ENCODE data around the gene SYN1. TPM values are rescaled to one million over a fixed set of nuclear protein-coding genes. Genes with fewer than 3 reads are reported as not detected.

The SYN1 gene
- total RNA-seq, 1 experiment from 2014 or later: 11.7 TPM

DNA sequence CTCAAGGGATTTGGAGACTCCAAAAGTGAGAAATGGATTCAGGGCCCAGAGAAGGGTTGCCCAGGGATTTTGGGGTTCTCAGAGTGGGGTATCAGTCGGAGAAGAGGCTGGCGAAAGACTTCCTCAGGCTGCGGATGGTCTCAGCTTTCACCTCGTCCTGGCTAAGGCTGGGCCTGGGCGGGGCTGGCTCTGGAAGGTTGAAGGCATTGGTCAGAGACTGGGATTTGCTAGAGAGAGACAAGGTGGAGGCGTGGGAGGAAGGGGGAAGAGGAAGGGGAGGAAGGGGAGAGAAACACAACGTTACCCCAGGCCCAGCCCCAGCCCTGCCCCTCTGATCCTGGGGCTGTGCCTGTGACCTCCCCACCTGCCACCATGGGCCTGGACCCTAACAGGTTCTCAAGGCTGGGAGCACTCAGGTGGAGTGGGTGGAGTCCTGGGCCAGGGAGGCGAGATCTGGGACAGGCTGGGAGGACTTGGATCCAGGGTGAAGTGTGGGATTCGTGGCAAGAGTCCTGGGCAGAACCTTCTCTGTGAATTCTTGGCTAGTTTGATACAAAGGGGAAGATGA lies 46.8 kb downstream of the SYN1 start:
- Histone ChIP-seq H2BK12ac (ENCODE audit: insufficient read length, low read depth, low read length) (peak overlapping the region; percentile 46), H2AFZ (ENCODE audit: low read length) (no peak overlapping the region), H3K9ac (ENCODE audit: extremely low read depth, insufficient read length, low read length) (no peak overlapping the region), H3K23me2 (ENCODE audit: insufficient read length, low read depth, low read length, poor library complexity, severe bottlenecking) (no peaks in the 10 kb centered on the region), H3K9me3 (ENCODE audit: control insufficient read depth, low read depth, low read length) (peaks cover 43% of the 10 kb centered on the region), H3K79me1 (ENCODE audit: insufficient read depth, low read depth, low read length, poor library complexity, severe bottlenecking) (no peaks in the 10 kb centered on the region), H3K27ac (ENCODE audit: insufficient read length, low read depth, low read length) (no peak overlapping the region), H2BK20ac (ENCODE audit: low read depth, low read length, poor library complexity, severe bottlenecking) (no peak overlapping the region), H3K4me1 (ENCODE audit: insufficient read depth, low read length) (peaks cover 3% of the 10 kb centered on the region; the same call in 1 of the 2 replicates), H2BK5ac (ENCODE audit: insufficient read length, low read length) (no peak overlapping the region), H3K27me3 (ENCODE audit: insufficient read depth, low read length) (no peaks in the 10 kb centered on the region), H3K4me2 (ENCODE audit: insufficient read depth, insufficient read length, low read length) (peak overlapping the region; percentile 4), H3K4ac (ENCODE audit: low read depth, low read length) (no peak overlapping the region), H4K91ac (ENCODE audit: insufficient read length, low read depth, low read length) (peak overlapping the region; percentile 52), H3K56ac (ENCODE audit: insufficient read length, low read depth, low read length) (no peak overlapping the region), H2BK15ac (ENCODE audit: low read depth, low read length) (no peak overlapping the region), H4K8ac (replicated peaks; ENCODE audit: insufficient read length, low read depth, low read length) (no peak overlapping the region), H3K18ac (ENCODE audit: insufficient read length, low read depth, low read length) (peak overlapping the region; percentile 35), H2BK120ac (ENCODE audit: low read depth, low read length, poor library complexity, severe bottlenecking) (no peak overlapping the region), H3T11ph (ENCODE audit: low read length) (no peak overlapping the region), H3K79me2 (ENCODE audit: insufficient read depth, low read length) (no peaks in the 10 kb centered on the region), H4K5ac (ENCODE audit: insufficient read length, low read depth, low read length) (no peak overlapping the region), H3K23ac (ENCODE audit: insufficient read length, low read depth, low read length) (no peak overlapping the region), H3K14ac (ENCODE audit: insufficient read depth, low read length) (no peak overlapping the region), H4K20me1 (ENCODE audit: control insufficient read depth, insufficient read depth, insufficient read length) (no peaks in the 10 kb centered on the region), H2AK5ac (ENCODE audit: insufficient read length, low read length) (no peak overlapping the region)
- H3K27ac Mint-ChIP-seq: peak overlapping the region; percentile 92 to 96 (median 94); a peak in 4 of 7 replicates
- H3K36me3 Mint-ChIP-seq (ENCODE audit: insufficient read depth in 1 of 3, low read depth in 3 of 3): peaks cover 39 to 56% (median 50%) of the 10 kb centered on the region in 3 experiments
- TF ChIP-seq, protein P1, sequence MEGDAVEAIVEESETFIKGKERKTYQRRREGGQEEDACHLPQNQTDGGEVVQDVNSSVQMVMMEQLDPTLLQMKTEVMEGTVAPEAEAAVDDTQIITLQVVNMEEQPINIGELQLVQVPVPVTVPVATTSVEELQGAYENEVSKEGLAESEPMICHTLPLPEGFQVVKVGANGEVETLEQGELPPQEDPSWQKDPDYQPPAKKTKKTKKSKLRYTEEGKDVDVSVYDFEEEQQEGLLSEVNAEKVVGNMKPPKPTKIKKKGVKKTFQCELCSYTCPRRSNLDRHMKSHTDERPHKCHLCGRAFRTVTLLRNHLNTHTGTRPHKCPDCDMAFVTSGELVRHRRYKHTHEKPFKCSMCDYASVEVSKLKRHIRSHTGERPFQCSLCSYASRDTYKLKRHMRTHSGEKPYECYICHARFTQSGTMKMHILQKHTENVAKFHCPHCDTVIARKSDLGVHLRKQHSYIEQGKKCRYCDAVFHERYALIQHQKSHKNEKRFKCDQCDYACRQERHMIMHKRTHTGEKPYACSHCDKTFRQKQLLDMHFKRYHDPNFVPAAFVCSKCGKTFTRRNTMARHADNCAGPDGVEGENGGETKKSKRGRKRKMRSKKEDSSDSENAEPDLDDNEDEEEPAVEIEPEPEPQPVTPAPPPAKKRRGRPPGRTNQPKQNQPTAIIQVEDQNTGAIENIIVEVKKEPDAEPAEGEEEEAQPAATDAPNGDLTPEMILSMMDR (conservative IDR thresholded peaks at IDR 0.05): no peak
- no CpG with 5 or more reads among the region's 9 CpGs for WGBS (ENCODE audit: extremely low coverage, insufficient read length, low lambda C conversion rate)
- peak; percentile 53 for DNase-seq
- no peak overlapping the region; a peak in 1 of 5 replicates for H3K4me3 Mint-ChIP-seq
- peaks cover 85 to 90% of the 10 kb centered on the region in 2 experiments for H3K9me3 Mint-ChIP-seq
- peaks cover 3% of the 10 kb centered on the region; the same call in 1 of the 2 replicates for H3K27me3 Mint-ChIP-seq (ENCODE audit: low read depth)
- peaks cover 13 to 26% of the 10 kb centered on the region in 2 experiments for H3K4me1 Mint-ChIP-seq
